Neural cell (in vitro differentiated cells): ENCODE measurements around the gene RHOBTB3.

Experiments used
- CTCF ChIP-seq: fragments of 450-650 bp; IDR thresholded peaks from 2 replicates; pipeline ENCODE4 v1.5.1; 2014; ENCODE audit warnings: antibody characterized with exemption, mild to moderate bottlenecking, moderate library complexity; ENCODE audit not compliant: poor library complexity, severe bottlenecking
- EP300 ChIP-seq: fragments of 450-650 bp; conservative IDR thresholded peaks from 2 replicates; pipeline ENCODE4 v1.6.1; 2014; ENCODE audit warnings: antibody characterized with exemption, mild to moderate bottlenecking, moderate library complexity; ENCODE audit not compliant: poor library complexity, severe bottlenecking
- EZH2 ChIP-seq: fragments of 200-600, 300-800 bp; shearing (Covaris generic), sonication (generic); IDR thresholded peaks from 2 replicates; pipeline ENCODE4 v1.6.1; 2014; ENCODE audit warnings: antibody characterized with exemption, low read length, borderline replicate concordance, mild to moderate bottlenecking; ENCODE audit not compliant: insufficient read depth, poor library complexity, severe bottlenecking
- MXI1 ChIP-seq: fragments of 450-650 bp; conservative IDR thresholded peaks from 2 replicates; pipeline ENCODE4 v1.6.1; 2014; ENCODE audit warnings: antibody characterized with exemption, mild to moderate bottlenecking; ENCODE audit not compliant: poor library complexity, severe bottlenecking
- POLR2AphosphoS5 ChIP-seq: IDR thresholded peaks from 2 replicates; pipeline ENCODE4 v1.6.1; 2012
- RAD21 ChIP-seq: fragments of 450-650 bp; conservative IDR thresholded peaks from 2 replicates; pipeline ENCODE4 v1.6.1; 2014; ENCODE audit warnings: antibody characterized with exemption, mild to moderate bottlenecking, moderate library complexity
- REST ChIP-seq: IDR thresholded peaks from 2 replicates; pipeline ENCODE4 v1.6.1; 2012; ENCODE audit warnings: borderline replicate concordance
- TAF1 ChIP-seq: IDR thresholded peaks from 2 replicates; pipeline ENCODE4 v1.6.1; 2012; ENCODE audit warnings: low read depth

- TF ChIP-seq EZH2 (no peak), TAF1 (no peak), CTCF (no peak), RAD21 (no peak), POLR2AphosphoS5 (no peak), EP300 (no peak), MXI1 (no peak), REST (no peak)
These were observed 114.3 kb downstream of the RHOBTB3 start for GRCh38 chr5:95845391-95845790.
